ENCODE data around the gene CDC14A. TPM values are rescaled to one million over a fixed set of nuclear protein-coding genes. Genes with fewer than 3 reads are reported as not detected.

CDC14A gene
- total and polyA plus RNA-seq, 2 of the 8 experiments (the other 6 are each of a cell fraction or from before 2014, with no cell fraction given), result 3.2 to 8.9 TPM

GRCh38 chr1:100538913-100539835, 186.9 kb downstream of the CDC14A start (continued):
- TF ChIP-seq ATF3 (IDR thresholded peaks at IDR 0.05; ENCODE audit: insufficient read depth, low read depth, low read length) (no peak), BCL11A (IDR thresholded peaks at IDR 0.05; ENCODE audit: low read depth in 2 of 2, low read length in 2 of 2) (no peak), NANOG (IDR thresholded peaks at IDR 0.05; ENCODE audit: insufficient read depth, low read depth, low read length, poor library complexity, severe bottlenecking) (no peak), SUZ12 (IDR thresholded peaks at IDR 0.05; ENCODE audit: low read length) (peak; percentile 81), USF2 (IDR thresholded peaks at IDR 0.05; ENCODE audit: low read length) (no peak), SIRT6 (IDR thresholded peaks at IDR 0.05; ENCODE audit: low read length) (no peak), CTBP2 (IDR thresholded peaks at IDR 0.05; ENCODE audit: borderline replicate concordance, insufficient read depth, insufficient read length, low read length) (no peak), YY1 (IDR thresholded peaks at IDR 0.05; ENCODE audit: low read depth, low read length) (no peak), CBX5 (IDR thresholded peaks at IDR 0.05; ENCODE audit: low read depth, low read length) (no peak), SIN3A (conservative IDR thresholded peaks at IDR 0.05 in 1 of 2, IDR thresholded peaks at IDR 0.05 in 1 of 2; ENCODE audit: low read depth in 1 of 2, low read length in 2 of 2) (no peak), POU5F1 (IDR thresholded peaks at IDR 0.05; ENCODE audit: low read depth, low read length) (no peak), RAD21 (IDR thresholded peaks at IDR 0.05 in 1 of 2, conservative IDR thresholded peaks at IDR 0.05 in 1 of 2; ENCODE audit: low read depth in 2 of 2, low read length in 2 of 2) (peak; percentile 6 to 10; a peak in 1 of 4 replicates), HDAC6 (IDR thresholded peaks at IDR 0.05; ENCODE audit: low read depth, low read length) (no peak), CBX8 (IDR thresholded peaks at IDR 0.05; ENCODE audit: borderline replicate concordance, low read depth, low read length) (no peak), POLR2AphosphoS5 (IDR thresholded peaks at IDR 0.05; ENCODE audit: low read depth, low read length) (no peak)

Data from H1 (cell line).